ENCODE data around the gene EPHA6. TPM values are rescaled to one million over a fixed set of nuclear protein-coding genes. Genes with fewer than 3 reads are reported as not detected.
"Not testable (repeated sequence)": the region's sequence is repeated elsewhere in the genome, so short reads cannot be mapped to it uniquely, and the experiment has no call there.

The EPHA6 gene
- total RNA-seq, 1 donor from 2014 or later = not detected

GRCh38 chr3:97579365-97579764 is 765.0 kb downstream of the EPHA6 start:
- intact Hi-C loops (cut with micrococcal nuclease) = no loop called here
- Mint-ChIP-seq H3K27me3 (ENCODE audit: insufficient read depth) (no peaks in the 10 kb centered on the region), H3K4me3 (no peak overlapping the region), H3K9me3 (no peaks in the 10 kb centered on the region), H3K4me1 (ENCODE audit: low read depth) (no peaks in the 10 kb centered on the region), H3K27ac (no peak overlapping the region), H3K36me3 (ENCODE audit: low read depth) (no peaks in the 10 kb centered on the region)
- DNase-seq (ENCODE audit: low spot score) = no peak

GRCh38 chr3:97610626-97611025 is 796.2 kb downstream of the EPHA6 start:
- Mint-ChIP-seq H3K27me3 (ENCODE audit: insufficient read depth) (no peaks in the 10 kb centered on the region), H3K36me3 (ENCODE audit: low read depth) (no peaks in the 10 kb centered on the region), H3K4me3 (no peak overlapping the region), H3K27ac (no peak overlapping the region), H3K9me3 (no peaks in the 10 kb centered on the region), H3K4me1 (ENCODE audit: low read depth) (no peaks in the 10 kb centered on the region)
- intact Hi-C loops (cut with micrococcal nuclease) = no loop called here
- no peak for DNase-seq (ENCODE audit: low spot score)

GRCh38 chr3:97612632-97613031 is 798.2 kb downstream of the EPHA6 start:
- Mint-ChIP-seq H3K36me3 (ENCODE audit: low read depth) (no peaks in the 10 kb centered on the region), H3K27ac (no peak overlapping the region), H3K27me3 (ENCODE audit: insufficient read depth) (no peaks in the 10 kb centered on the region)

GRCh38 chr3:97613139-97613538 is 798.7 kb downstream of the EPHA6 start:
- intact Hi-C loops (cut with micrococcal nuclease) = no loop called here
- no peaks in the 10 kb centered on the region for H3K4me1 Mint-ChIP-seq (ENCODE audit: low read depth)
- H3K27me3 Mint-ChIP-seq (ENCODE audit: insufficient read depth) = no peaks in the 10 kb centered on the region
- DNase-seq (ENCODE audit: low spot score) = no peak
- H3K9me3 Mint-ChIP-seq = no peaks in the 10 kb centered on the region
- H3K4me3 Mint-ChIP-seq = no peak overlapping the region
- H3K27ac Mint-ChIP-seq = no peak overlapping the region
- no peaks in the 10 kb centered on the region for H3K36me3 Mint-ChIP-seq (ENCODE audit: low read depth)

More at GRCh38 chr3:97612632-97613031, 798.2 kb downstream of the EPHA6 start:
- no peak overlapping the region for H3K4me3 Mint-ChIP-seq
- H3K4me1 Mint-ChIP-seq (ENCODE audit: low read depth) = no peaks in the 10 kb centered on the region
- no peaks in the 10 kb centered on the region for H3K9me3 Mint-ChIP-seq
- DNase-seq (ENCODE audit: low spot score) = no peak
- intact Hi-C loops (cut with micrococcal nuclease) = no loop called here

GRCh38 chr3:97620514-97620913 is 806.1 kb downstream of the EPHA6 start:
- intact Hi-C loops (cut with micrococcal nuclease); H3K4me1 Mint-ChIP-seq (ENCODE audit: low read depth); H3K4me3 Mint-ChIP-seq; DNase-seq (ENCODE audit: low spot score); H3K9me3 Mint-ChIP-seq; H3K36me3 Mint-ChIP-seq (ENCODE audit: low read depth); H3K27ac Mint-ChIP-seq; H3K27me3 Mint-ChIP-seq (ENCODE audit: insufficient read depth): not testable (repeated sequence)

GRCh38 chr3:97636465-97636864 is 822.1 kb downstream of the EPHA6 start:
- Mint-ChIP-seq H3K4me3 (no peak overlapping the region), H3K9me3 (no peaks in the 10 kb centered on the region), H3K27me3 (ENCODE audit: insufficient read depth) (no peaks in the 10 kb centered on the region), H3K4me1 (ENCODE audit: low read depth) (no peaks in the 10 kb centered on the region), H3K36me3 (ENCODE audit: low read depth) (no peaks in the 10 kb centered on the region), H3K27ac (no peak overlapping the region)
- intact Hi-C loops (cut with micrococcal nuclease) = no loop called here
- no peak for DNase-seq (ENCODE audit: low spot score)

- intact Hi-C loops (cut with micrococcal nuclease) = no loop called here
- Mint-ChIP-seq H3K27me3 (ENCODE audit: insufficient read depth) (no peaks in the 10 kb centered on the region), H3K27ac (no peak overlapping the region), H3K4me3 (no peak overlapping the region), H3K9me3 (no peaks in the 10 kb centered on the region), H3K36me3 (ENCODE audit: low read depth) (no peaks in the 10 kb centered on the region), H3K4me1 (ENCODE audit: low read depth) (no peaks in the 10 kb centered on the region)
- DNase-seq (ENCODE audit: low spot score) = no peak
Observed at GRCh38 chr3:97646932-97647331, 832.5 kb downstream of the EPHA6 start.

GRCh38 chr3:97647441-97647982 is 833.1 kb downstream of the EPHA6 start:
- Mint-ChIP-seq H3K27ac (no peak overlapping the region), H3K4me1 (ENCODE audit: low read depth) (no peaks in the 10 kb centered on the region), H3K27me3 (ENCODE audit: insufficient read depth) (no peaks in the 10 kb centered on the region), H3K36me3 (ENCODE audit: low read depth) (no peaks in the 10 kb centered on the region), H3K4me3 (no peak overlapping the region), H3K9me3 (no peaks in the 10 kb centered on the region)
- intact Hi-C loops (cut with micrococcal nuclease) = no loop called here
- DNase-seq (ENCODE audit: low spot score) = no peak

GRCh38 chr3:97655971-97656370 is 841.6 kb downstream of the EPHA6 start:
- DNase-seq (ENCODE audit: low spot score) = no peak
- intact Hi-C loops (cut with micrococcal nuclease) = loop anchor here (5.0 kb wide), 1 partner anchor 794 kb away; no protein-coding TSS in a partner anchor
- Mint-ChIP-seq H3K9me3 (no peaks in the 10 kb centered on the region), H3K27ac (no peak overlapping the region), H3K36me3 (ENCODE audit: low read depth) (no peaks in the 10 kb centered on the region), H3K4me3 (no peak overlapping the region), H3K27me3 (ENCODE audit: insufficient read depth) (peaks cover 2% of the 10 kb centered on the region), H3K4me1 (ENCODE audit: low read depth) (no peaks in the 10 kb centered on the region)

- no peak overlapping the region for H3K27ac Mint-ChIP-seq
- no peaks in the 10 kb centered on the region for H3K36me3 Mint-ChIP-seq (ENCODE audit: low read depth)
- no peaks in the 10 kb centered on the region for H3K9me3 Mint-ChIP-seq
- H3K4me1 Mint-ChIP-seq (ENCODE audit: low read depth) = no peaks in the 10 kb centered on the region
- intact Hi-C loops (cut with micrococcal nuclease) = loop anchor here (5.0 kb wide), 1 partner anchor 794 kb away; no protein-coding TSS in a partner anchor
- no peak for DNase-seq (ENCODE audit: low spot score)
- peaks cover 2% of the 10 kb centered on the region for H3K27me3 Mint-ChIP-seq (ENCODE audit: insufficient read depth)
- H3K4me3 Mint-ChIP-seq = no peak overlapping the region
Observed at GRCh38 chr3:97656638-97657037, 842.2 kb downstream of the EPHA6 start.

GRCh38 chr3:97658668-97659285 is 844.4 kb downstream of the EPHA6 start:
- H3K27ac Mint-ChIP-seq = no peak overlapping the region
- no peaks in the 10 kb centered on the region for H3K4me1 Mint-ChIP-seq (ENCODE audit: low read depth)
- H3K27me3 Mint-ChIP-seq (ENCODE audit: insufficient read depth) = peaks cover 2% of the 10 kb centered on the region
- DNase-seq (ENCODE audit: low spot score) = no peak
- intact Hi-C loops (cut with micrococcal nuclease) = loop anchor here (5.0 kb wide), 1 partner anchor 796 kb away; no protein-coding TSS in a partner anchor
- H3K4me3 Mint-ChIP-seq = no peak overlapping the region
- H3K36me3 Mint-ChIP-seq (ENCODE audit: low read depth) = no peaks in the 10 kb centered on the region
- H3K9me3 Mint-ChIP-seq = no peaks in the 10 kb centered on the region

- Mint-ChIP-seq H3K36me3 (ENCODE audit: low read depth) (no peaks in the 10 kb centered on the region), H3K4me1 (ENCODE audit: low read depth) (no peaks in the 10 kb centered on the region), H3K4me3 (no peak overlapping the region), H3K9me3 (no peaks in the 10 kb centered on the region), H3K27me3 (ENCODE audit: insufficient read depth) (peaks cover 2% of the 10 kb centered on the region), H3K27ac (no peak overlapping the region)
- no peak for DNase-seq (ENCODE audit: low spot score)
- intact Hi-C loops (cut with micrococcal nuclease) = no loop called here
Observed at GRCh38 chr3:97662264-97662663, 847.9 kb downstream of the EPHA6 start.

GRCh38 chr3:97662762-97663161 is 848.4 kb downstream of the EPHA6 start:
- Mint-ChIP-seq H3K9me3 (no peaks in the 10 kb centered on the region), H3K27ac (no peak overlapping the region), H3K36me3 (ENCODE audit: low read depth) (no peaks in the 10 kb centered on the region), H3K27me3 (ENCODE audit: insufficient read depth) (peaks cover 2% of the 10 kb centered on the region), H3K4me1 (ENCODE audit: low read depth) (no peaks in the 10 kb centered on the region), H3K4me3 (no peak overlapping the region)
- intact Hi-C loops (cut with micrococcal nuclease) = no loop called here
- no peak for DNase-seq (ENCODE audit: low spot score)

GRCh38 chr3:97665896-97666295 is 851.5 kb downstream of the EPHA6 start:
- H3K4me1 Mint-ChIP-seq (ENCODE audit: low read depth) = no peaks in the 10 kb centered on the region
- DNase-seq (ENCODE audit: low spot score) = no peak
- no peaks in the 10 kb centered on the region for H3K9me3 Mint-ChIP-seq
- no peaks in the 10 kb centered on the region for H3K36me3 Mint-ChIP-seq (ENCODE audit: low read depth)
- no peaks in the 10 kb centered on the region for H3K27me3 Mint-ChIP-seq (ENCODE audit: insufficient read depth)
- intact Hi-C loops (cut with micrococcal nuclease) = no loop called here
- H3K4me3 Mint-ChIP-seq = no peak overlapping the region
- H3K27ac Mint-ChIP-seq = no peak overlapping the region

All from activated T-helper 1 cell treated with anti-CD3 and anti-CD28 coated beads, Interleukin-12 subunit alpha, Interleukin-12 subunit beta, Interleukin-2, Interleukin-4 antibody, amounts not matched to agents 30 ng/mL and 10 ng/mL and 1 ng/mL, durations not matched to agents 14 hours and 24 hours and 36 hours (primary cell).